ENCODE measurements around the gene HOXA13. TPM values are rescaled to one million over a fixed set of nuclear protein-coding genes. Genes with fewer than 3 reads are reported as not detected.

HOXA13 gene
- polyA plus RNA-seq, 1 donor (not counting 4 experiments of a cell fraction or from before 2014, with no cell fraction given) = not detected

DNA sequence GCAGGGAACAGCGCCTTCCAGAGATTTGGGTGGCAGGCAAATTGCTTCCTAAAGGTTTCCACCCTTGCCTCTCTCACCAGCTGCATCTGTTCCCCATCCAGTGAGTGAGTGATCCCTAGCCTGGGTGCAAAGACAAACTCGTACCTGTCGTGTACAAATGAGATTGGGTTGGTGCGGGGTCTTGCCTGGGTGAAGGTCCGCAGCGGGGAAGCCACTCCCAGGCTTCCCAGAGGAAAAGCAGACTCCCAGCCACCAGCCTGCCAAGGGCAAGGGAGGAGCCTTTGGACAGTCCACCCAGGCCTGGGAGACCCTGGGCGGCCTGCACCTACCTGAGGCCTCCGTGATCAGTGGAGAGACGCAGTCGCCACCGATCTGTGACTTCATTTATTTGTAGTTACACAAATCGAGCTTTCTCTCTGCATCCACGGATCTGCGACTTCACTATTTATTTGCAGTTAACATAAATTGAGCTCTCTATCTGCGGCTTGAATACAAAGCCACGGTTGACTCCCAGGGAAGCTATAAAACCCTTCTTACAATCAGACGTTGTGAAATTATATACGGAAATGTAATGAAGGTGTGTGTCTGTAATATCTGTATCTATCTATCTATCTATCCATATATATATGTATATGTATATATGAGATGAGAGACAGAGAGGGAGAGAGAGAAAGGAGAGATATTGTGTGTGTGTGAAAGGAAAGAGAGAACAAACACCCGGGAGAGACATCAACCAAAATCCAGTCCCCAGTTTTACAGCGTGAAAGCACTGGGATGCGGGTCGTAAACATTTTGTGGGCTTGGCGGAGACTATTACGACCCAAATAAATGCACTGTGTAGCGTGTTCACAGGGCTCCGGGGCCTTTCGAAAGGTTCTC lies 40.4 kb downstream of the HOXA13 start:
- Histone ChIP-seq H3K36me3 (ENCODE audit: control insufficient read depth in 2 of 2, extremely low read depth in 1 of 2, insufficient read depth in 2 of 2, low read length in 2 of 2) (peaks cover 4 to 10% of the 10 kb centered on the region in 2 experiments), H3K79me2 (ENCODE audit: control insufficient read depth, insufficient read depth, low read length) (peaks cover 51% of the 10 kb centered on the region), H3K9me1 (ENCODE audit: control insufficient read depth, extremely low read depth, insufficient read depth, low read length) (no peaks in the 10 kb centered on the region), H3K4me2 (ENCODE audit: control insufficient read depth, extremely low read depth, insufficient read depth, low read depth, low read length) (peak overlapping the region; percentile 98), H3K9me3 (ENCODE audit: control insufficient read depth, low read depth, low read length) (no peaks in the 10 kb centered on the region), H2AFZ (ENCODE audit: control insufficient read depth, low read length) (peak overlapping the region; percentile 87), H3K4me3 (ENCODE audit: control insufficient read depth in 2 of 3, extremely low read depth in 1 of 3, insufficient read depth in 2 of 3, low read depth in 1 of 3, low read length in 3 of 3) (peak overlapping the region; percentile 78 to 94 (median 80)), H4K20me1 (ENCODE audit: control insufficient read depth, extremely low read depth, insufficient read depth, low read length) (no peaks in the 10 kb centered on the region), H3K27ac (ENCODE audit: control insufficient read depth, insufficient read depth, low read length) (peak overlapping the region; percentile 87), H3K27me3 (ENCODE audit: control insufficient read depth, extremely low read depth, insufficient read depth, low read length) (no peaks in the 10 kb centered on the region), H3K9ac (ENCODE audit: control insufficient read depth, extremely low read depth, insufficient read depth, low read length) (peak overlapping the region; percentile 90), H3K4me1 (ENCODE audit: control insufficient read depth, extremely low read depth, insufficient read depth, low read length) (peaks cover 53% of the 10 kb centered on the region)
- FAIRE-seq = peak; percentile 86
- no peak for TF ChIP-seq EZH2 (IDR thresholded peaks at IDR 0.05; ENCODE audit: low read length)
- TF ChIP-seq, protein P1, sequence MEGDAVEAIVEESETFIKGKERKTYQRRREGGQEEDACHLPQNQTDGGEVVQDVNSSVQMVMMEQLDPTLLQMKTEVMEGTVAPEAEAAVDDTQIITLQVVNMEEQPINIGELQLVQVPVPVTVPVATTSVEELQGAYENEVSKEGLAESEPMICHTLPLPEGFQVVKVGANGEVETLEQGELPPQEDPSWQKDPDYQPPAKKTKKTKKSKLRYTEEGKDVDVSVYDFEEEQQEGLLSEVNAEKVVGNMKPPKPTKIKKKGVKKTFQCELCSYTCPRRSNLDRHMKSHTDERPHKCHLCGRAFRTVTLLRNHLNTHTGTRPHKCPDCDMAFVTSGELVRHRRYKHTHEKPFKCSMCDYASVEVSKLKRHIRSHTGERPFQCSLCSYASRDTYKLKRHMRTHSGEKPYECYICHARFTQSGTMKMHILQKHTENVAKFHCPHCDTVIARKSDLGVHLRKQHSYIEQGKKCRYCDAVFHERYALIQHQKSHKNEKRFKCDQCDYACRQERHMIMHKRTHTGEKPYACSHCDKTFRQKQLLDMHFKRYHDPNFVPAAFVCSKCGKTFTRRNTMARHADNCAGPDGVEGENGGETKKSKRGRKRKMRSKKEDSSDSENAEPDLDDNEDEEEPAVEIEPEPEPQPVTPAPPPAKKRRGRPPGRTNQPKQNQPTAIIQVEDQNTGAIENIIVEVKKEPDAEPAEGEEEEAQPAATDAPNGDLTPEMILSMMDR (optimal IDR thresholded peaks at IDR 0.05 in 1 of 3, IDR thresholded peaks at IDR 0.05 in 1 of 3, conservative IDR thresholded peaks at IDR 0.05 in 1 of 3; ENCODE audit: extremely low read depth in 1 of 3, insufficient read depth in 2 of 3, low read length in 3 of 3) = no peak
- dilution Hi-C loops (cut with MboI; ENCODE audit: extremely low pct_ligation_motif_present, low sequenced_read_pairs) = no loop called here
- no peak for DNase-seq (ENCODE audit: low read depth, low spot score)

DNA sequence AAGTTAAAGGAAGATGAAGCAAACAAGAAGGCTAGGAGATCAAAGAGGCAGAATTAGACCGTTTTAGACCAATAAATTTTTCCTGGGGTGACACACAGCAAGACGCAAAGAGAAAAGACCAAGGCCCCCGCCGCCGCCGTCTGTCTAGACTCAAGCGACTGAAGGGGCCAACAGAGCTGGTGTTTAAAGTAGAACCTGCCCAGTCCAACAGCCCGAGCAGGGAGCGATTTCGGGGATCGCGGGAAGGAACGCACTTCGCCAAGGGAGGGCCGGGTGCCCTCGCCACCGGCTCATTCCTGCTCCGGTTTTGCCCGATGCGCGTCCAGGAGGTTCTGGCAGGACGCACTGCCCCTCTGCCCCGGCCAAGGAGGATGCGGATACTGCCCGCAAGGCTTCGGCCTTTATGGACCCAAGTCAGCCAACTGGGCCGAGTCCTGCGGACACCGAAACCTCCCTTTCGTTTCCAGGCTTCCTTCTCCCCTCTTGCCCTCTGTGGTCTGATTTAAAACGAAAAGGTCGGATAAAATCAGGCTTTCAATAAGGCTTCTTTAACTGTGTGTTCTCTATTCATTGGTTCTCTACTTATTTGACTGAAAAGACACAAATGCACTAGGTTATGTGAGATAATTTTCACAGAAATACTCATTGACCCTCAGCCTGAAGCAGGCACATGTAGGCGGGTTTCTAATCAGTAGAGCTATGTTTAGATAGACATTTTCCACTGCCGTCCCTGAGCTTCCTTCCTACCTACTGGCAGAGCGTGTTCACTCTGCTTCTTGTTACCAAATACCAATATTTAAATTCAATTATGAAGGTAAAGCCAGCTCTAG lies 41.2 kb downstream of the HOXA13 start:
- TF ChIP-seq, protein P1 (optimal IDR thresholded peaks at IDR 0.05 in 1 of 3, IDR thresholded peaks at IDR 0.05 in 1 of 3, conservative IDR thresholded peaks at IDR 0.05 in 1 of 3; ENCODE audit: extremely low read depth in 1 of 3, insufficient read depth in 2 of 3, low read length in 3 of 3) = no peak
- TF ChIP-seq EZH2 (IDR thresholded peaks at IDR 0.05; ENCODE audit: low read length) = no peak
- Histone ChIP-seq H2AFZ (ENCODE audit: control insufficient read depth, low read length) (peak overlapping the region; percentile 87), H3K4me1 (ENCODE audit: control insufficient read depth, extremely low read depth, insufficient read depth, low read length) (peaks cover 62% of the 10 kb centered on the region), H3K4me3 (ENCODE audit: control insufficient read depth in 2 of 3, extremely low read depth in 1 of 3, insufficient read depth in 2 of 3, low read depth in 1 of 3, low read length in 3 of 3) (peak overlapping the region; percentile 55 to 94 (median 80)), H4K20me1 (ENCODE audit: control insufficient read depth, extremely low read depth, insufficient read depth, low read length) (no peaks in the 10 kb centered on the region), H3K36me3 (ENCODE audit: control insufficient read depth in 2 of 2, extremely low read depth in 1 of 2, insufficient read depth in 2 of 2, low read length in 2 of 2) (peaks cover 1 to 4% of the 10 kb centered on the region in 2 experiments), H3K9ac (ENCODE audit: control insufficient read depth, extremely low read depth, insufficient read depth, low read length) (peak overlapping the region; percentile 90), H3K9me1 (ENCODE audit: control insufficient read depth, extremely low read depth, insufficient read depth, low read length) (no peaks in the 10 kb centered on the region), H3K27me3 (ENCODE audit: control insufficient read depth, extremely low read depth, insufficient read depth, low read length) (no peaks in the 10 kb centered on the region), H3K79me2 (ENCODE audit: control insufficient read depth, insufficient read depth, low read length) (peaks cover 48% of the 10 kb centered on the region), H3K9me3 (ENCODE audit: control insufficient read depth, low read depth, low read length) (no peaks in the 10 kb centered on the region), H3K4me2 (ENCODE audit: control insufficient read depth, extremely low read depth, insufficient read depth, low read depth, low read length) (peak overlapping the region; percentile 98), H3K27ac (ENCODE audit: control insufficient read depth, insufficient read depth, low read length) (peak overlapping the region; percentile 87)
- DNase-seq (ENCODE audit: low read depth, low spot score) (no peak), FAIRE-seq (no peak)
- dilution Hi-C loops (cut with MboI; ENCODE audit: extremely low pct_ligation_motif_present, low sequenced_read_pairs) = no loop called here

All from keratinocyte (primary cell).